GM23248 (cell line): ENCODE results near the gene CAMTA1. TPM values are rescaled to one million over a fixed set of nuclear protein-coding genes. Genes with fewer than 3 reads are reported as not detected.

ENCODE experiments used
- DNase-seq: peaks from one replicate; pipeline ENCODE4 v3.0.0-alpha.2; 2015
- H2AFZ ChIP-seq: fragments of 200-600 bp; sonication (generic); 2 replicates; pipeline ENCODE4 v1.6.1; 2016; ENCODE audit warnings: antibody characterized with exemption
- H3F3A ChIP-seq: fragments of 200-600 bp; sonication (generic); 2 replicates; pipeline ENCODE4 v1.6.1; 2016; ENCODE audit warnings: mild to moderate bottlenecking, antibody characterized with exemption, mixed run types; ENCODE audit not compliant: insufficient read depth
- H3K27ac ChIP-seq: fragments of 200-600 bp; sonication (generic); 2 replicates; pipeline ENCODE4 v1.5.1; 2016; ENCODE audit warnings: mild to moderate bottlenecking
- H3K27me3 ChIP-seq: fragments of 200-600 bp; sonication (generic); replicated peaks from 2 replicates; pipeline ENCODE4 v1.6.1; 2016; ENCODE audit warnings: mild to moderate bottlenecking; ENCODE audit not compliant: insufficient read depth
- H3K36me3 ChIP-seq: fragments of 200-600 bp; sonication (generic); 2 replicates; pipeline ENCODE4 v1.6.1; 2016; ENCODE audit warnings: low read depth, mild to moderate bottlenecking
- H3K4me1 ChIP-seq: fragments of 200-600 bp; sonication (generic); 2 replicates; pipeline ENCODE4 v1.6.1; 2016; ENCODE audit warnings: mild to moderate bottlenecking; ENCODE audit not compliant: insufficient read depth
- H3K4me2 ChIP-seq: fragments of 200-600 bp; sonication (generic); one replicate; pipeline ENCODE4 v1.6.1; 2016; ENCODE audit warnings: mild to moderate bottlenecking; ENCODE audit not compliant: unreplicated experiment
- H3K4me3 ChIP-seq: fragments of 200-600 bp; sonication (generic); 2 replicates; pipeline ENCODE4 v1.5.1; 2016; ENCODE audit warnings: mild to moderate bottlenecking
- H3K79me2 ChIP-seq: fragments of 200-600 bp; sonication (generic); 2 replicates; pipeline ENCODE4 v1.6.1; 2016; ENCODE audit warnings: mild to moderate bottlenecking; ENCODE audit not compliant: insufficient read depth
- H3K9ac ChIP-seq: fragments of 200-600 bp; sonication (generic); 2 replicates; pipeline ENCODE4 v1.6.1; 2016; ENCODE audit warnings: mild to moderate bottlenecking
- H3K9me2 ChIP-seq: fragments of 200-600 bp; sonication (generic); 2 replicates; pipeline ENCODE4 v1.6.1; 2016; ENCODE audit warnings: mixed run types, mild to moderate bottlenecking, moderate library complexity; ENCODE audit not compliant: insufficient read depth
- H3K9me3 ChIP-seq: fragments of 200-600 bp; sonication (generic); one replicate; pipeline ENCODE4 v1.6.1; 2017; ENCODE audit warnings: low read depth
- H4K20me1 ChIP-seq: fragments of 200-600 bp; sonication (generic); 2 replicates; pipeline ENCODE4 v1.6.0; 2016; ENCODE audit not compliant: insufficient read depth
- EZH2 ChIP-seq: fragments of 200-600 bp; sonication (generic); IDR thresholded peaks from 2 replicates; pipeline ENCODE4 v1.6.1; 2018; ENCODE audit warnings: antibody characterized with exemption, mild to moderate bottlenecking; ENCODE audit not compliant: insufficient read depth, poor library complexity, severe bottlenecking
- EZH2phosphoT487 ChIP-seq: fragments of 200-600 bp; sonication (generic); IDR thresholded peaks from 2 replicates; pipeline ENCODE4 v1.6.1; 2018; ENCODE audit warnings: antibody characterized with exemption, moderate library complexity, mild to moderate bottlenecking, low read depth; ENCODE audit not compliant: insufficient read depth
- whole genome bisulfite sequencing, 2 experiments: methylation state at CpG; one replicate each; pipeline ENCODE4 v1.1.6; 2015 to 2017; ENCODE audit warnings: low lambda C conversion rate in 2 of 2, low coverage in 1 of 2; ENCODE audit errors: missing lambda C conversion rate in 2 of 2; 5-methylcytosine and 5-hydroxymethylcytosine counted together
- in situ Hi-C: fragments of 300-500 bp; cut with MboI; formaldehyde crosslinking; loops from 2 replicates; pipeline ENCODE4 v1.15.0; 2020
- polyA plus RNA-seq: library from polyadenylated mRNA; unstranded; fragments of >200 nt; fragmentation: Nextera tagmentation; extraction: Ambion mirVana; gene quantifications from 2 replicates; pipeline ENCODE4 v1.2.1, GENCODE V29; 2016
- total RNA-seq: library from RNA; depleted of rRNA; stranded (reverse); fragments of >200 nt; shearing (Covaris generic); gene quantifications from 2 replicates; pipeline ENCODE4 v1.2.3, GENCODE V29; 2014

CAMTA1 gene
- total and polyA plus RNA-seq, 2 experiments from 2014 or later, result 50.1 to 165 TPM

DNA sequence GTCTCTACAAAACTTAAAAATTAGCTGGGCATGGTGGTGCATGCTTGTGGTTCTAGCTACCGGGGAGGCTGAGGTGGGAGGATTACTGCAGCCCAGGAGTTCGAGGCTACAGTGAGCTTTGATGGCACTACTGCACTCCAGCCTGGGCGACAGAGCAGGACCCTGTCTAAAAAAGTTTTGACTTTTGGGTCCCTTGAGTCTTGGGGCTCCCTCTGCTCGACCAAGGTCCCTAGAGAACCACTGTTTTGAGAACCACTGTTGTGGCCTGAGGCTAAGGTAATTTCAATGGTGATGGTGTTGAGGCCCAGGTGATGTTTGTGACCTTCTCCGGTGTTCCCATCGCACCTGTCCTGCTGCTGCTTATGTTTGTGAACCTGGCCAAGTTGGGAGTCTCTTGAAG, 3.1 kb upstream of the CAMTA1 start:
- peaks cover 10% of the 10 kb centered on the region; the same call in 1 of the 2 replicates for H3F3A ChIP-seq
- H3K9ac ChIP-seq, result no peak overlapping the region
- H4K20me1 ChIP-seq, result no peaks in the 10 kb centered on the region
- H3K27me3 ChIP-seq, result no peaks in the 10 kb centered on the region; the same call in 1 of the 2 replicates
- in situ Hi-C loops, result loop anchor here (25.0 kb wide), 1 partner anchor 430 kb away; no protein-coding TSS in a partner anchor
- no peak for TF ChIP-seq EZH2
- DNase-seq, result no peak
- no peaks in the 10 kb centered on the region for H3K36me3 ChIP-seq
- no peak overlapping the region for H2AFZ ChIP-seq
- peaks cover 6% of the 10 kb centered on the region; the same call in 1 of the 2 replicates for H3K4me1 ChIP-seq
- peaks cover 14% of the 10 kb centered on the region for H3K79me2 ChIP-seq
- no peaks in the 10 kb centered on the region for H3K9me2 ChIP-seq
- no peak overlapping the region for H3K4me3 ChIP-seq
- H3K9me3 ChIP-seq, result no peaks in the 10 kb centered on the region
- no peak overlapping the region for H3K27ac ChIP-seq
- 82 to 94% methylated on average over 6 of the region's 6 CpGs for WGBS, 2 experiments
- no peak overlapping the region for H3K4me2 ChIP-seq

GRCh38 chr1:6783221-6783620, 2.0 kb upstream of the CAMTA1 start:
- Histone ChIP-seq H3K9me3 (no peaks in the 10 kb centered on the region), H3K79me2 (peaks cover 24% of the 10 kb centered on the region), H4K20me1 (no peaks in the 10 kb centered on the region), H3F3A (peaks cover 12% of the 10 kb centered on the region; the same call in 1 of the 2 replicates), H3K9ac (peak overlapping the region; percentile 94), H3K27me3 (no peaks in the 10 kb centered on the region; the same call in 1 of the 2 replicates), H3K9me2 (no peaks in the 10 kb centered on the region), H3K27ac (peak overlapping the region; percentile 95), H2AFZ (peak overlapping the region; percentile 91), H3K4me2 (peak overlapping the region; percentile 91), H3K4me1 (peaks cover 6% of the 10 kb centered on the region; the same call in 1 of the 2 replicates), H3K4me3 (peak overlapping the region; percentile 89), H3K36me3 (no peaks in the 10 kb centered on the region)
- TF ChIP-seq EZH2 (no peak), EZH2phosphoT487 (no peak)
- 88 to 100% methylated on average over 4 of the region's 4 CpGs for WGBS, 2 experiments
- no peak for DNase-seq
- in situ Hi-C loops, result loop anchor here (25.0 kb wide), 1 partner anchor 429 kb away; no protein-coding TSS in a partner anchor

DNA sequence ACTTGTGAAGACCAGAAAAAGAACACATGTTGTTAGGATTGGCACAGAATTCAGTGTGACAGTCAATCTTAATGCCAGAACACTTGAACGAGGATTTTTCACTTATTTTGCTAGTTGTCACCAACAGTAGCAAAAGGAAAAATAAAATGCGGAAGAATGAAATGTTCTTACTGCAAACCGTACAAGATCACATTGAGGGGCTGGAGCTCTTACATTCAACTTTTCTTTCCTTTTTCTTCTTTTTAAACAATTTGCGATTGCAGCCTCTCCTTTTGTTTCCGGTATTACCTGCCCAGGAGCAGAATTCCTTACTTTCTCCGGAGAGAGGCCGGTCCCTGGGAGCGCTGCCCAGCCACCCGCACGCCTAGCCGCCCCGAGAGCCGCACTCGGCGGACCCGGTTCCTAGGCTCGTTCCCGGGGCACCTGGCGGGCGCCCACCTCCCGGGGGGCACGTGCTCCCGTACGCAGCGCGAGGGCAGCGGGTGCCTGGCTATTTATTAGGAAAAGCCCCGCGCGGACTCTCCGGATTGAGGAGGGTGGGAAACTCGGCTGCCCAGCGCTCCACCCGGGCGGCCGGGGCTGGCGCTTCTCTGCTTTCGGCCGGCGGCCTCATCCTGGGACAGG, 1.2 kb upstream of the CAMTA1 start:
- peak overlapping the region; percentile 91 for H2AFZ ChIP-seq
- H3K4me3 ChIP-seq, result peak overlapping the region; percentile 89
- H3K4me2 ChIP-seq, result peak overlapping the region; percentile 91
- no peaks in the 10 kb centered on the region for H3K27me3 ChIP-seq
- peaks cover 6% of the 10 kb centered on the region; the same call in 1 of the 2 replicates for H3K4me1 ChIP-seq
- H3F3A ChIP-seq, result peaks cover 12% of the 10 kb centered on the region; the same call in 1 of the 2 replicates
- no peaks in the 10 kb centered on the region for H4K20me1 ChIP-seq
- peak overlapping the region; percentile 94 for H3K9ac ChIP-seq
- peak overlapping the region; percentile 95 for H3K27ac ChIP-seq
- H3K36me3 ChIP-seq, result no peaks in the 10 kb centered on the region
- 1% methylated on average over 40 of the region's 40 CpGs for WGBS, 2 experiments
- H3K79me2 ChIP-seq, result peaks cover 33% of the 10 kb centered on the region
- in situ Hi-C loops, result loop anchor here (25.0 kb wide), 1 partner anchor 428 kb away; no protein-coding TSS in a partner anchor
- no peak for TF ChIP-seq EZH2phosphoT487
- no peaks in the 10 kb centered on the region for H3K9me2 ChIP-seq
- DNase-seq, result no peak
- no peaks in the 10 kb centered on the region for H3K9me3 ChIP-seq

GRCh38 chr1:6784560-6785317, 515 bp upstream of the CAMTA1 start:
- H3K36me3 ChIP-seq, result no peaks in the 10 kb centered on the region
- H3K9me2 ChIP-seq, result no peaks in the 10 kb centered on the region
- 0 to 1% methylated on average over 52 to 75 of the region's 79 CpGs for WGBS, 2 experiments
- H3K79me2 ChIP-seq, result peaks cover 39% of the 10 kb centered on the region
- peak overlapping the region; percentile 94 for H3K9ac ChIP-seq
- DNase-seq, result peak; percentile 100
- peak overlapping the region; percentile 91 for H2AFZ ChIP-seq
- H3K4me2 ChIP-seq, result peak overlapping the region; percentile 91
- peak overlapping the region; percentile 89 for H3K4me3 ChIP-seq
- H3F3A ChIP-seq, result peaks cover 12% of the 10 kb centered on the region; the same call in 1 of the 2 replicates
- H3K4me1 ChIP-seq, result peaks cover 6% of the 10 kb centered on the region; the same call in 1 of the 2 replicates
- H3K27me3 ChIP-seq, result no peaks in the 10 kb centered on the region
- H3K27ac ChIP-seq, result peak overlapping the region; percentile 95
- H3K9me3 ChIP-seq, result no peaks in the 10 kb centered on the region
- no peaks in the 10 kb centered on the region for H4K20me1 ChIP-seq
- in situ Hi-C loops, result loop anchor here (25.0 kb wide), 1 partner anchor 428 kb away; no protein-coding TSS in a partner anchor
- TF ChIP-seq EZH2, result no peak
- no peak for TF ChIP-seq EZH2phosphoT487
